ENCODE data around the gene MAN2A2.

MAN2A2 gene

GRCh38 chr15:90970274-90970673 is 67.2 kb downstream of the MAN2A2 start:
- DNase-seq, result no peak

GRCh38 chr15:90972133-90972532 is 69.0 kb downstream of the MAN2A2 start:
- DNase-seq, result no peak

All from activated CD4-positive, alpha-beta T cell treated with anti-CD3 and anti-CD28 coated beads, Interleukin-2, amount 50 U/mL, for 4 hours (primary cell).